AG09309 (cell line): ENCODE data around the gene INPP5F.

Source experiments
- DNase-seq: peaks from one replicate; pipeline ENCODE4 v3.0.0-alpha.2; 2010; ENCODE audit warnings: low read depth
- H3K4me3 ChIP-seq: 2 replicates; pipeline ENCODE4 v1.5.1; 2011; ENCODE audit warnings: mild to moderate bottlenecking, low read depth, low read length, moderate library complexity; ENCODE audit not compliant: control insufficient read depth
- TF ChIP-seq, protein P1 (sequence below): IDR thresholded peaks from 2 replicates; pipeline ENCODE4 v1.5.1; 2011; ENCODE audit warnings: mild to moderate bottlenecking, low read depth, low read length, inconsistent platforms; ENCODE audit not compliant: insufficient read depth, control insufficient read depth; ENCODE audit errors: missing control alignments

Gene INPP5F

DNA sequence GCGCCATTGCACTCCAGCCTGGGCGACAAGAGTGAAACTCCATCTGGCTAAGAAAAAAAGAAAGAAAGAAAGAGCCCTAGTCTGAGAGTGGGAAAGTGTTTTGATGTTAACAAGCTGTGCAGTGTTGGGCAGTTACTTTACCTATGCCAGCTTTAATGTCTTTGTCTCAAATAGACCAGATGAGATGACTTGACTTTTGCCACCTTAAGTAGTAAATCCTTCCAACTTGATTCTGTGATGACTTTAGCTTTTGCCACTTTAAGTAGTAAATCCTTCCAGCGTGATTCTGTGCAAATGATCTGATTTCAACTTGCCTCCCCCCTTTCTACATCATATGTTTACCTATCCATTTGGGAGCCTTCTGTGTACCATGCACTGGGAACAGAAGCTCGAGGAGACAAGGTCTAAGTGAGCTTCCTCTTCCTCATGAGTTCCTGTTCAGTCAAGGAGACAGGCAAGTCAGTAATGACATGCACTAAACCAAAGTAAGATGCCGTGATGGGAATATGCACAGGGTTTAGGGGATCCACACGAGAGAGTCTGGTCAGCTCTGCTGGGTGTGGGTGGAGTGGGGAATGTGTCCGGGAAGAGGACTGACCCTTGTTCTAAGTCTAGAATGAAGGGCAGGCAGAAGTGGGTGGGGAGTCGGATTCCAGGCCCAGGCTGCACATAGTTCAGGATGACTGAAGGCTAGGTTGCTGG is 17.2 kb downstream of the INPP5F start:
- H3K4me3 ChIP-seq = no peak overlapping the region
- no peak for DNase-seq
- TF ChIP-seq, protein P1, sequence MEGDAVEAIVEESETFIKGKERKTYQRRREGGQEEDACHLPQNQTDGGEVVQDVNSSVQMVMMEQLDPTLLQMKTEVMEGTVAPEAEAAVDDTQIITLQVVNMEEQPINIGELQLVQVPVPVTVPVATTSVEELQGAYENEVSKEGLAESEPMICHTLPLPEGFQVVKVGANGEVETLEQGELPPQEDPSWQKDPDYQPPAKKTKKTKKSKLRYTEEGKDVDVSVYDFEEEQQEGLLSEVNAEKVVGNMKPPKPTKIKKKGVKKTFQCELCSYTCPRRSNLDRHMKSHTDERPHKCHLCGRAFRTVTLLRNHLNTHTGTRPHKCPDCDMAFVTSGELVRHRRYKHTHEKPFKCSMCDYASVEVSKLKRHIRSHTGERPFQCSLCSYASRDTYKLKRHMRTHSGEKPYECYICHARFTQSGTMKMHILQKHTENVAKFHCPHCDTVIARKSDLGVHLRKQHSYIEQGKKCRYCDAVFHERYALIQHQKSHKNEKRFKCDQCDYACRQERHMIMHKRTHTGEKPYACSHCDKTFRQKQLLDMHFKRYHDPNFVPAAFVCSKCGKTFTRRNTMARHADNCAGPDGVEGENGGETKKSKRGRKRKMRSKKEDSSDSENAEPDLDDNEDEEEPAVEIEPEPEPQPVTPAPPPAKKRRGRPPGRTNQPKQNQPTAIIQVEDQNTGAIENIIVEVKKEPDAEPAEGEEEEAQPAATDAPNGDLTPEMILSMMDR = no peak

DNA sequence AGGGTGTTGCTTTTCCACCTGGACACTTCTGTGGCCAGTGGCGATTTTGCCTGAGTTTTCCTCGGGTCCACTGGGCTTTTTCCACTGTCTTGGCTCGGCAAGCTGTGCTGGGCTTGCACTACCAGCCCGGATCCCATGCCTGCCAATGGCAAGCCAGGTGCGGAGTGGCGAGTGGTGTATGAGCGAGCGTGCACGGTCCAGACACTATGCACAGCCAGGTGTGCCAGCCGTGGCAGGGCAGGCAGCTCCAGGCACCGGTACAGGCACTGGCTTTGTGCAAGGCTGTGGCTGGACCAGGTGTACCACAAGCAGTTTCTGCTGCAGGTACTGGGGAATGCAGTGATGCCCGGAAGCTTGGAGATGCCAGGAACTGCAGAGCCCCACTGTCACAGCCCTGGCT is 22.1 kb downstream of the INPP5F start:
- DNase-seq = no peak
- no peak overlapping the region for H3K4me3 ChIP-seq
- TF ChIP-seq, protein P1 = no peak

DNA sequence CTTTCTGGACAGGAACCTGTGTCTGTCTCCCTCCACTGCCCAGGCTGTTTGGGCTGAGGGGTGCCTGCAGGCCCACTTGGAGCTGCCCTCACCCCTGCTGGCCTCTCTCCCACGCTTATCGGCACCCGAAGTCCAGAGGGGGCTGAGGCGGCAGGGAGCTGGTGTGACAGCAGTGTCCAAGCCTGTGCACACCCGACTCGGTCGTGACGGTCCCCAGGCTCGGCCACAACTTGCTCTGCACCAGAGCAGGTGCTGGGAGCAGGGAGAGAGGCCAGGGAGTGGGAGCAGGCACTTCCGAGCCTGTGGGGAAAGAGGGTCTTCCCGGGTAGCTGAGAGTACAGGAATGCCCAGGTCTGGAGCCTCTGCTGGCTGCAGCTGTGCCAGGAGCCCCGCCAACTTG is 23.0 kb downstream of the INPP5F start:
- TF ChIP-seq, protein P1 = no peak
- H3K4me3 ChIP-seq = no peak overlapping the region
- no peak for DNase-seq

GRCh38 chr10:119749455-119749854 is 23.6 kb downstream of the INPP5F start:
- H3K4me3 ChIP-seq = no peak overlapping the region
- TF ChIP-seq, protein P1 = no peak
- DNase-seq = no peak

- peak; percentile 56 for DNase-seq
- H3K4me3 ChIP-seq = no peak overlapping the region
- TF ChIP-seq, protein P1 = peak; percentile 98
These were observed 24.8 kb downstream of the INPP5F start for GRCh38 chr10:119750391-119751230.

DNA sequence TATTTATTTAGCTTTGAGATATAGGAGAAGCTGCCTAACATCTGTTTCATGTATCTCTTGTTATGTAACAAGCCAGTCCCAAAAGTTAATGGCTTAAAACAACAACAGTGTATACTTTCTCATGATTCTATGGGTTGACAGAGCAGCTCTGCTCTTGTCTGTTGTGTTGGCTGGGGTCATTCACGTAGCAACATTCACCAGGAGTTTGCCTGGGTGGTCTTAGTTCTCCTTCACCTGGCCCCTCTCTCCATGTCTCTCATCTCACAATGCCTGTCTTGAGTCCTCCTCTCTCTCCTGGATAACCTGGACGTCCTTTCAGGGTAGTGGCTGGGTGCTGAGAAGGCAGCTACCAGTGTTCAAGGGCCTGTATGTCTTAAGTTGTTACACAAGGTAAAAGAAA is 27.5 kb downstream of the INPP5F start:
- TF ChIP-seq, protein P1 = no peak
- no peak overlapping the region for H3K4me3 ChIP-seq
- no peak for DNase-seq
